NCI-H2171 treated with DMSO at 0.1 percent for 48 hours (cell line): Measurements from ENCODE around the gene SUOX.
"Not testable (repeated sequence)": the region's sequence is repeated elsewhere in the genome, so short reads cannot be mapped to it uniquely, and the experiment has no call there.

Experiments
- DNase-seq: peaks from one replicate; lab custom pipeline; 2025; lab: John Stamatoyannopoulos, UW

The SUOX gene

GRCh38 chr12:56020423-56021184 is 23.5 kb downstream of the SUOX start, which contains the start of gene IKZF4:
Gene IKZF4, plus strand, starts transcription at chr12:56021043. Its CDS starts 451 bp downstream, at chr12:56021494.
- DNase-seq: no peak

- DNase-seq: no peak
Measured at GRCh38 chr12:56021889-56022497, 24.9 kb downstream of the SUOX start.

DNA sequence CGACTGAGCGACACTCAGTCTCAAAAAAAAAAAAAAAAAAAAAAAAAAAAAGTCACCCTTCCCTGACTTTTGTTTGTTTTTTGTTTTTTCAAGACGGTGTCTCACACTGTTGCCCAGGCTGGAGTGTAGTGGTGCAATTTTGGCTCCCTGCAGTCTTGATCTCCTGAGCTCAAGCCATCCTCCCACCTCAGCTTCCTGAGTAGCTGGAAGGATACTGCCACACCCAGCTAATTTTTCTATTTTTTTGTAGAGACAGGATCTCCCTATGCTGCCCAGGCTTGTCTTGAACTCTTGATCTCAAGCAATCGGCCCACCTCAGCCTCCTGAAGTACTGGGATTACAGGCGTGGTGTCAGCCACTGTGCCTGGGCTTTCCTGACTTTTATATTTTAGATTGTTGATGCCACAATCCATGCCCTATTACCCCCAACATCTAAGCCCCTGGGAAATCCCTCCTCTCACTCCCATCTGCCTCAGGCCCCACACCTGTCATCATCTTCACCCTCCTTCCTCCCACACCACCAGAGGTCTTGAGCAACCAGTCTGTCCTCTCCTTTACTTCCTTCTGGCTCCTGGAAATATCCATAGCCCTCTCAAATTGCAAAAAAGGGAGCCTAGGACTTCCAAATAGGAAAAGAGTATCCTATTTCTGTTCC is 31.6 kb downstream of the SUOX start:
- peak; percentile 68 for DNase-seq

GRCh38 chr12:56029166-56029519 is 32.1 kb downstream of the SUOX start:
- no peak for DNase-seq

DNA sequence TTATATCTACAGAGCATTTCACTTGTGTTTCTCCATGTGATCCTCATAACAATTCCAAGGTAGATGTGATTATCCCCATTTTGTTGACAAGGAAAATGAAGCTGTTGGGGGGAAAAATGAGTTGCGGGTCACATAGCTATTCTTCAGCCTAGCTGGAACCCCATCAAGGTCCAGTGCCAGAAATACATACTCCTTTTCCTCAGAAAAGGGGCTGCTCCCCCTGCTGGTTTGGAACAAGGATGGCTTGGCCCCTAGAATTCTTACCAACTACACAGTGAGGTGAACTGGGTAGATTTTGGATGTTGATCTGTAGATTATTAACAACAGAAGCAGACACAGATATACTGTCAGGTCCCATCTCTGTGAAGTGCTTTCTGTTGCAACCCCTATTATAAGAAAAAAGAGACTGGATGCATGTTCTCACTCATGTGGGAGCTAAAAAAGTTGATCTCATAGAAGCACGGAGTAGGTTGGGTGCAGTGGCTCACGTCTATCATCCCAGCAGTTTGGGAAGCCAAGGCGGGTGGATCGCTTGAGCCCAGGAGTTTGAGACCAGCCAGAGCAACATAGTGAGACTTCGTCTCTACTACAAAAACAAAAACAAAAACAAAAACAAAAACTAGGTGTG is 32.7 kb downstream of the SUOX start:
- no peak for DNase-seq

DNA sequence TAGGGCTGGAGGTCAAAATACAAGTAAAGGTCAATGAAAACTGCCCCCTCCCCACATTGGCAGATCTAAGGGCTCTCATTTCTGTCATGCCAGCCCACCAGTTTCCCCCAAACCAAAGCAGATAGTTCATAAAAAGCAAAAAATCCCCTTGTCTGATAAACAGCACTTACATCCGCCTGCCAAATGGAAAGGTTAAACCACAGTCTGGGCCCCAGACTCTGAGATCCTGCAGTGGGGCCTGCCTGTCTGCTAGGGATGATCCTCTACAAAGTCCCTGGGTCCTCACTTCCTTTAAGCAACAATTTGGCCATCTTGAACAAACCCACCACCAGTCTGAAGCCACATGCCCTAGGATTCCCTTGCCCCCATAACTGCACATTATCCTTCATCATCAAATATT is 34.9 kb downstream of the SUOX start:
- DNase-seq: no peak

DNA sequence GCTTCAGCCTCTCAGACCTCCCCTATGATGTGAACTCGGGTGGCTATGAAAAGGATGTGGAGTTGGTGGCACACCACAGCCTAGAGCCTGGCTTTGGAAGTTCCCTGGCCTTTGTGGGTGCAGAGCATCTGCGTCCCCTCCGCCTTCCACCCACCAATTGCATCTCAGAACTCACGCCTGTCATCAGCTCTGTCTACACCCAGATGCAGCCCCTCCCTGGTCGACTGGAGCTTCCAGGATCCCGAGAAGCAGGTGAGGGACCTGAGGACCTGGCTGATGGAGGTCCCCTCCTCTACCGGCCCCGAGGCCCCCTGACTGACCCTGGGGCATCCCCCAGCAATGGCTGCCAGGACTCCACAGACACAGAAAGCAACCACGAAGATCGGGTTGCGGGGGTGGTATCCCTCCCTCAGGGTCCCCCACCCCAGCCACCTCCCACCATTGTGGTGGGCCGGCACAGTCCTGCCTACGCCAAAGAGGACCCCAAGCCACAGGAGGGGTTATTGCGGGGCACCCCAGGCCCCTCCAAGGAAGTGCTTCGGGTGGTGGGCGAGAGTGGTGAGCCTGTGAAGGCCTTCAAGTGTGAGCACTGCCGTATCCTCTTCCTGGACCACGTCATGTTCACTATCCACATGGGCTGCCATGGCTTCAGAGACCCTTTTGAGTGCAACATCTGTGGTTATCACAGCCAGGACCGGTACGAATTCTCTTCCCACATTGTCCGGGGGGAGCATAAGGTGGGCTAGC is 37.7 kb downstream of the SUOX start:
- DNase-seq: no peak

- no peak for DNase-seq
Measured at GRCh38 chr12:56037161-56037560, 40.1 kb downstream of the SUOX start.

DNA sequence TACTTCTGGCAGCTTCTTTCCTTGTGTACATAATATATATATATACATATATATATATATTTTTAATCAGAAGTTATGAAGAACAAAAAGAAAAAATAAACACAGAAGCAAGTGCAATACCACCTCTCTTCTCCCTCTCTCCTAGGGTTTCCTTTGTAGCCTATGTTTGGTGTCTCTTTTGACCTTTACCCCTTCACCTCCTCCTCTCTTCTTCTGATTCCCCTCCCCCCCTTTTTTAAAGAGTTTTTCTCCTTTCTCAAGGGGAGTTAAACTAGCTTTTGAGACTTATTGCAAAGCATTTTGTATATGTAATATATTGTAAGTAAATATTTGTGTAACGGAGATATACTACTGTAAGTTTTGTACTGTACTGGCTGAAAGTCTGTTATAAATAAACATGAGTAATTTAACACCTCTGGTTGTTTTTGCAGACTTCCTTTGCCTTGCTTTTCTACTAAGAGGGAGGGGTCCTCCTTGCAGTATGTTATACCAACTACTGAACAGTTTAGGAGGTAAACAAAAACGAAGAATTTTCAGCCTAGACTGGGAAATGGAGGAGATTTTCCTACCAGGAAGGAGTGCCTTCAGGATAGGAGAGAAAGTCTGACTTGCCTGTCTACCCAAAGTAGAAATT is 41.1 kb downstream of the SUOX start:
- DNase-seq: no peak

DNA sequence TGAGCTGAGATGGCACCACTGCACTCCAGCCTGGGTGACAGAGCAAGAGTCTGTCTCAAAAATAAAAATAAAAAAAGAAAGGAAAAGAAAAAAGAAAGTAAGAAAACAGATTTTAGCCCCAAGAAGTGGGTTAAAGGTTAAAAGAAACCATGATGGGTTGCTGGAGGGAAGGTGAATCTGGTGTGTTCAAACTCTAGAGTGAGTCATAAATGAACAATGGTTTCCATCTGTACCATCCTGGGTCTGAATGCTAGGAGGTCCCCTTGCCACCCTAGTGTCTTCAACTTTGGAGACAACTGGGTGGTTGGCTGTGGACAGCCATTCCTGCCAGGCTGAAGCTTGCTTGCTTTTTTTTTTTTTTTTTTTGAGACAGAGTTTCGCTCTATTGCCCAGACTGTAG is 43.1 kb downstream of the SUOX start:
- DNase-seq: no peak

DNA sequence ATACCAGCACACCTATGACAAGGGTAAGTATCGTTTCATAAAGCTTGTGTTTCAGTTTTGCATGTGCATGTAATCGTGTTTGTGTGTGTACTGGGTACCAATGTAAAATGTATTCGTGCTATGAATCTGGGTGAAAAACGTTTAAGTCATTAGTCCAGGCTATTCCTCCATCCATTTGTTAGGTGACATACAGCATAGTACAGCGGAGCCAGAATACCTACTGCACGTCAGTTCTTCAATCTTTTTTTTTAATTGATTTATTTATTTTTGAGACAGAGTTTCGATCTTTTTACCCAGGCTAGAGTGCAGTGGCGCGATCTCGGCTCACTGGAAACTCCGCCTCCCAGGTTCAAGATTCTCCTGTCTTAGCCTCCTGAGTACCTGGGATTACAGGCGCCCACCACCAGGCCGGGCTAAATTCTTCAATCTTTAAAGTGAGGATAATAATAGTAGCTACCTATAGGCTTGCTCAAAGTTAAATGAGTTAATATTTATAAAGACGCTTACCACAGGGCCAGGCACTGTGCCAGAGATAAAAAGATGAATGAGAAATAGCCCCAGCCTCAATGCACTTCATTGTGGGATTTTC is 44.0 kb downstream of the SUOX start:
- DNase-seq: no peak

- DNase-seq: peak; percentile 99
Measured at GRCh38 chr12:56041552-56042429, 44.7 kb downstream of the SUOX start, which contains the start of gene RPS26. Gene RPS26, plus strand, starts transcription at chr12:56041918. Its CDS starts 249 bp downstream, at chr12:56042167.

- not testable (repeated sequence) for DNase-seq
Measured at GRCh38 chr12:56042430-56042813, 45.3 kb downstream of the SUOX start.

- no peak for DNase-seq
Measured at GRCh38 chr12:56042843-56043242, 45.8 kb downstream of the SUOX start.

DNA sequence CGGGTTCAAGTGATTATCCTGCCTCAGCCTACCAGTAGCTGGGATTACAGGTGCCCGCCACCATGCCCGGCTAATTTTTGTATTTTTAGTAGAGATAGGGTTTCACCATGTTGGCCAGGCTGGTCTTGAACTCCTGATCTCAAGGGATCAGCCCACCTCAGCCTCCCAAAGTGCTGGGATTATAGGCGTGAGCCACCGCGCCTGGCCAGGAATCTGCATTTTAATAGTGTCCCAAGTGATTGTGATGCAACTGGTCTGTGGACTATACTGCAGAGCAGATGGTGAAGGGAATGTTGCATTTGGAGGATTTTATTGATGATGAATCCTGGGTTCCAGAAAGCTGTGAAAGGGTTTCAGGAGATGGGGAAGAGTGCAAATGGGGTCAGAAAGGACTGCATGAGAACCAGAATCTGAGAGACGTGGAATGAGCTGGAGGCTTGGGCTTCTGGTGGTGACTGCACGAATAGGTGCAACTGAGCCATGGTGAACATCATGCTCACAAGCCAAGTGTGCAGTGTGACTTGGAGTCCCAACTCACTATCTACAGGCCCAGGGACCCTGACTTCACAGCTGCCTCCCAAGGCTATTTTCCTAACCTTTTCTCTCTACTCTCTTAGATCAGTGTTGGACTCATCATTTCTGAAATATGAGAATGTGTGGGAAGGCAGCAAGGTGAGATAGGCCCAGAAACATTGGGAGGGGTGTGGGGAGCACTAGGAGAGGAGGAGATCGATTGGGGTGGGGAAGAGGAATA is 49.1 kb downstream of the SUOX start:
- DNase-seq: no peak

DNA sequence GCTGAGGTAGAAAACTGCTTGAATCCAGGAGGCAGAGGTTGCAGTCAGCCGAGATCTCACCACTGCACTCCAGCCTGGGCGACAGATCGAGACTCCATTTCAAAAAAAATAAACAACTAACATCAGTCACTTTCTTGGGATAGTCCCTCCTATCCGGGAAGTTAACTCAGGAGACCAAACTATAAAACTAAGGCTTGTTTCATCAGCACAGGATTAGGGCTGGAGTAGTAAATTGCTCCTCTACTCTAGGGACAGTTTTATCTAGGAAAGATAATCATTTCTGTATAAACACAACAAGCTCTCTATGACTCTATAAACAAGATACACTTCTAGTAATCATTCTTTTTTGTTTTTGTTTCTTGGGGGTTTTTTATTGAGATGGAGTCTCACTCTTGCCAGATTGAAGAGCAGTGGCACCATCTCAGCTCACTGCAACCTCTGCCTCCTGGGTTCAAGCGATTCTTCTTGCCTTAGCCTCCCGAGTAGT is 56.4 kb downstream of the SUOX start:
- no peak for DNase-seq
